IMR-90 (cell line): ENCODE results near the gene EMD. TPM values are rescaled to one million over a fixed set of nuclear protein-coding genes. Genes with fewer than 3 reads are reported as not detected.

Experiments
- ATAC-seq: fragments of 200-7000 bp; cut with Tn5 transposase; 2 replicates; pipeline ENCODE4 v1.9.1; 2020; ENCODE audit warnings: low read depth, mild to moderate bottlenecking, moderate library complexity
- BruUV-seq: library from RNA; stranded (reverse); fragments of 400-500 nt; replicated peaks from 2 replicates; lab custom pipeline; 2021; lab: Mats Ljungman, UMichigan
- CTCF ChIA-PET: fragments of 300-600 bp; formaldehyde crosslinking; extraction: SDS; loops from one replicate; lab custom pipeline; 2021; ENCODE audit warnings: antibody characterized with exemption; lab: Yijun Ruan, JAX
- POLR2A ChIA-PET: fragments of 300-600 bp; sonication (Branson Sonifier 250); formaldehyde crosslinking; loops from one replicate; lab custom pipeline; 2022; ENCODE audit warnings: antibody characterized with exemption; ENCODE audit not compliant: unreplicated experiment; lab: Charles Lee
- DNase-seq: peaks from one replicate; pipeline ENCODE4 v3.0.0; 2013
- H2AFZ ChIP-seq: replicated peaks from 2 replicates; pipeline ENCODE3; 2013; ENCODE audit warnings: low read length, mild to moderate bottlenecking; ENCODE audit not compliant: poor library complexity
- H2AK5ac ChIP-seq: 2 replicates; pipeline ENCODE4 v1.6.1; 2013; ENCODE audit warnings: low read depth, low read length, inconsistent platforms
- H2AK9ac ChIP-seq: replicated peaks from 2 replicates; pipeline ENCODE3; 2013; ENCODE audit warnings: mild to moderate bottlenecking, low read depth, low read length, moderate library complexity; ENCODE audit not compliant: poor library complexity
- H2BK120ac ChIP-seq: 2 replicates; pipeline ENCODE4 v1.6.1; 2013; ENCODE audit warnings: low read depth, low read length, inconsistent platforms
- H2BK15ac ChIP-seq: 3 replicates; pipeline ENCODE4 v1.6.1; 2013; ENCODE audit warnings: low read depth, low read length, inconsistent platforms
- H2BK20ac ChIP-seq: 2 replicates; pipeline ENCODE4 v1.6.1; 2013; ENCODE audit warnings: low read depth, mild to moderate bottlenecking, inconsistent platforms, low read length, moderate library complexity
- H2BK5ac ChIP-seq: 2 replicates; pipeline ENCODE4 v1.6.1; 2013; ENCODE audit warnings: mild to moderate bottlenecking, low read depth, low read length, inconsistent platforms; ENCODE audit not compliant: poor library complexity, severe bottlenecking
- H3K14ac ChIP-seq: replicated peaks from 2 replicates; pipeline ENCODE4 v1.6.1; 2013; ENCODE audit warnings: low read depth, low read length, inconsistent platforms
- H3K18ac ChIP-seq: 2 replicates; pipeline ENCODE4 v1.6.1; 2013; ENCODE audit warnings: low read depth, low read length, control low read depth
- H3K23ac ChIP-seq: 2 replicates; pipeline ENCODE4 v1.6.1; 2013; ENCODE audit warnings: low read depth, low read length, inconsistent platforms
- H3K27ac ChIP-seq: 2 replicates; pipeline ENCODE4 v1.5.1; 2013; ENCODE audit warnings: mild to moderate bottlenecking, control low read depth, low read length; ENCODE audit not compliant: insufficient read depth
- H3K27me3 ChIP-seq: 2 replicates; pipeline ENCODE4 v1.6.1; 2013; ENCODE audit warnings: low read length; ENCODE audit not compliant: control insufficient read depth, insufficient read depth
- H3K36me3 ChIP-seq: 2 replicates; pipeline ENCODE4 v1.6.1; 2013; ENCODE audit warnings: low read length, mixed read lengths; ENCODE audit not compliant: control insufficient read depth, insufficient read depth
- H3K4ac ChIP-seq: 2 replicates; pipeline ENCODE4 v1.6.1; 2013; ENCODE audit warnings: low read depth, low read length, inconsistent platforms
- H3K4me1 ChIP-seq: 2 replicates; pipeline ENCODE4 v1.6.1; 2013; ENCODE audit warnings: low read length, mixed read lengths; ENCODE audit not compliant: control insufficient read depth, insufficient read depth
- H3K4me2 ChIP-seq: 2 replicates; pipeline ENCODE4 v1.6.1; 2013; ENCODE audit warnings: low read depth, mild to moderate bottlenecking, control low read depth, low read length, moderate library complexity
- H3K4me3 ChIP-seq: 2 replicates; pipeline ENCODE4 v1.5.1; 2013; ENCODE audit warnings: low read depth, mild to moderate bottlenecking, control low read depth, low read length, moderate library complexity; ENCODE audit not compliant: insufficient read depth
- H3K56ac ChIP-seq: 2 replicates; pipeline ENCODE4 v1.6.1; 2013; ENCODE audit warnings: low read length, inconsistent platforms; ENCODE audit not compliant: insufficient read depth; ENCODE audit errors: extremely low read depth
- H3K79me1 ChIP-seq, 2 experiments: 2 replicates each; pipeline ENCODE4 v1.6.1; 2013; ENCODE audit warnings: low read length in 2 of 2, inconsistent platforms in 1 of 2, low read depth in 1 of 2
- H3K9ac ChIP-seq: 2 replicates; pipeline ENCODE4 v1.6.1; 2013; ENCODE audit warnings: low read depth, low read length, control low read depth
- H3K9me1 ChIP-seq: 2 replicates; pipeline ENCODE4 v1.6.1; 2013; ENCODE audit warnings: low read length, inconsistent platforms; ENCODE audit not compliant: insufficient read depth
- H3K9me3 ChIP-seq: 2 replicates; pipeline ENCODE4 v1.6.1; 2013; ENCODE audit warnings: low read length; ENCODE audit not compliant: control insufficient read depth, insufficient read depth
- H4K20me1 ChIP-seq: 2 replicates; pipeline ENCODE4 v1.6.1; 2013; ENCODE audit warnings: low read length, inconsistent platforms; ENCODE audit not compliant: insufficient read depth
- H4K5ac ChIP-seq: 2 replicates; pipeline ENCODE4 v1.6.1; 2013; ENCODE audit warnings: mild to moderate bottlenecking, low read depth, low read length, control low read depth
- H4K8ac ChIP-seq, 2 experiments: 2 replicates each; pipeline ENCODE4 v1.6.1; 2013; ENCODE audit warnings: low read depth in 2 of 2, low read length in 2 of 2, control low read depth in 1 of 2, inconsistent platforms in 1 of 2
- H4K91ac ChIP-seq: 2 replicates; pipeline ENCODE4 v1.6.1; 2013; ENCODE audit warnings: low read depth, low read length, inconsistent platforms; ENCODE audit not compliant: insufficient read depth
- BHLHE40 ChIP-seq: fragments of 150-350 bp; IDR thresholded peaks from 2 replicates; pipeline ENCODE4 v1.6.1; 2016; ENCODE audit warnings: mild to moderate bottlenecking, low read depth, low read length
- MXI1 ChIP-seq: IDR thresholded peaks from 2 replicates; pipeline ENCODE4 v1.6.1; 2012; ENCODE audit warnings: low read depth, mild to moderate bottlenecking, low read length, moderate library complexity, borderline replicate concordance
- NFE2L2 ChIP-seq: fragments of 150-350 bp; IDR thresholded peaks from 2 replicates; pipeline ENCODE4 v1.6.1; 2016; ENCODE audit warnings: low read depth, mild to moderate bottlenecking, low read length
- RFX5 ChIP-seq: IDR thresholded peaks from 2 replicates; pipeline ENCODE4 v1.8.0; 2012; ENCODE audit warnings: low read depth, mild to moderate bottlenecking, low read length, moderate library complexity
- SMC3 ChIP-seq: fragments of 150-350 bp; IDR thresholded peaks from 2 replicates; pipeline ENCODE4 v1.6.1; 2016; ENCODE audit warnings: low read depth, mild to moderate bottlenecking, antibody characterized with exemption, low read length, moderate library complexity
- WGBS, 2 experiments: methylation state at CpG; one replicate each; pipeline versions ENCODE4 v1.1.5 to v1.1.7; 2013; ENCODE audit warnings: missing lambda C conversion rate in 2 of 2; ENCODE audit not compliant: insufficient read length in 1 of 2; ENCODE audit errors: extremely low coverage in 2 of 2; 5-methylcytosine and 5-hydroxymethylcytosine counted together
- dilution Hi-C: fragments of 300-500 bp; cut with HindIII; formaldehyde crosslinking; loops from one replicate; pipeline ENCODE4 v1.14.3; 2018; ENCODE audit warnings: low sequenced_read_pairs; ENCODE audit not compliant: unreplicated experiment
- in situ Hi-C: fragments of 300-500 bp; cut with MboI; formaldehyde crosslinking; loops from 3 replicates; pipeline ENCODE4 v1.14.3; 2019; ENCODE audit warnings: low sequenced_read_pairs, inconsistent platforms, mixed read lengths
- intact Hi-C: fragments of 100-400 bp; cut with micrococcal nuclease; formaldehyde crosslinking; loops from 2 replicates; pipeline ENCODE4 v1.10.0; 2022
- polyA plus RNA-seq, 3 experiments: library from polyadenylated mRNA; depleted of rRNA; stranded (reverse); fragments of >200 nt; gene quantifications; 2 replicates each; pipeline ENCODE4 v1.2.3, GENCODE V29; 2012; ENCODE audit warnings: low replicate concordance in 1 of 3
- total RNA-seq: library from RNA; depleted of rRNA; stranded (reverse); fragments of >200 nt; gene quantifications from 2 replicates; pipeline ENCODE4 v1.2.3, GENCODE V29; 2012
- TF ChIP-seq, protein P1 (sequence below): conservative IDR thresholded peaks from 2 replicates; pipeline ENCODE4 v1.5.1; 2012; ENCODE audit warnings: mild to moderate bottlenecking, low read depth, low read length, improper control_type of control experiment

Gene EMD
- total and polyA plus RNA-seq, 2 of the 4 experiments (the other 2 are of a cell fraction): 9.9 to 80.6 TPM

GRCh38 chrX:154380787-154381186 is 1.7 kb downstream of the EMD start:
- 80% methylated on average over 4 of the region's 14 CpGs; no CpG with 5 or more reads in 1 of the 2 experiments for WGBS, 2 experiments

More at GRCh38 chrX:154380787-154381186, 1.7 kb downstream of the EMD start:
- Histone ChIP-seq H4K8ac (no peak overlapping the region), H3K79me1 (peaks cover 0 to 30% of the 10 kb centered on the region in 2 experiments; a peak in 3 of 4 replicates), H2BK15ac (no peak overlapping the region), H3K18ac (no peak overlapping the region), H3K14ac (no peak overlapping the region), H3K27me3 (no peaks in the 10 kb centered on the region), H3K36me3 (peaks cover 11% of the 10 kb centered on the region; the same call in 1 of the 2 replicates), H3K4me3 (no peak overlapping the region), H3K56ac (no peak overlapping the region), H3K9me1 (0 out of 2 replicates have a peak, but pooled peaks cover 5% of the 10 kb centered on the region), H3K4me1 (peaks cover 10% of the 10 kb centered on the region; the same call in 1 of the 2 replicates), H2BK5ac (no peak overlapping the region), H3K9me3 (no peaks in the 10 kb centered on the region), H4K20me1 (peaks cover 17% of the 10 kb centered on the region), H2BK20ac (no peak overlapping the region), H3K4ac (no peak overlapping the region), H2AFZ (no peak overlapping the region), H2BK120ac (no peak overlapping the region), H3K4me2 (peak overlapping the region; percentile 89; the same call in 1 of the 2 replicates), H2AK5ac (no peak overlapping the region; the same call in 1 of the 2 replicates), H3K9ac (peak overlapping the region; percentile 94), H3K27ac (no peak overlapping the region), H2AK9ac (peak overlapping the region; percentile 65), H3K23ac (0 out of 2 replicates have a peak overlapping the region, but pooled peaks have one; percentile 31), H4K91ac (no peak overlapping the region), H4K5ac (no peak overlapping the region)
- intact Hi-C loops (no loop called here), in situ Hi-C loops (no loop called here), dilution Hi-C loops (no loop called here)
- CTCF ChIA-PET: no interaction called here
- no TSS peak for BruUV-seq
- POLR2A ChIA-PET: no interaction called here
- TF ChIP-seq, protein P1, sequence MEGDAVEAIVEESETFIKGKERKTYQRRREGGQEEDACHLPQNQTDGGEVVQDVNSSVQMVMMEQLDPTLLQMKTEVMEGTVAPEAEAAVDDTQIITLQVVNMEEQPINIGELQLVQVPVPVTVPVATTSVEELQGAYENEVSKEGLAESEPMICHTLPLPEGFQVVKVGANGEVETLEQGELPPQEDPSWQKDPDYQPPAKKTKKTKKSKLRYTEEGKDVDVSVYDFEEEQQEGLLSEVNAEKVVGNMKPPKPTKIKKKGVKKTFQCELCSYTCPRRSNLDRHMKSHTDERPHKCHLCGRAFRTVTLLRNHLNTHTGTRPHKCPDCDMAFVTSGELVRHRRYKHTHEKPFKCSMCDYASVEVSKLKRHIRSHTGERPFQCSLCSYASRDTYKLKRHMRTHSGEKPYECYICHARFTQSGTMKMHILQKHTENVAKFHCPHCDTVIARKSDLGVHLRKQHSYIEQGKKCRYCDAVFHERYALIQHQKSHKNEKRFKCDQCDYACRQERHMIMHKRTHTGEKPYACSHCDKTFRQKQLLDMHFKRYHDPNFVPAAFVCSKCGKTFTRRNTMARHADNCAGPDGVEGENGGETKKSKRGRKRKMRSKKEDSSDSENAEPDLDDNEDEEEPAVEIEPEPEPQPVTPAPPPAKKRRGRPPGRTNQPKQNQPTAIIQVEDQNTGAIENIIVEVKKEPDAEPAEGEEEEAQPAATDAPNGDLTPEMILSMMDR: no peak
- no peak for TF ChIP-seq NFE2L2
- TF ChIP-seq BHLHE40: no peak
- no peak for TF ChIP-seq MXI1
- TF ChIP-seq RFX5: no peak
- TF ChIP-seq SMC3: no peak
- ATAC-seq (no peak), DNase-seq (no peak)
